HEK293 (cell line): Measurements from ENCODE around the gene SIPA1.

ENCODE experiments used
- CTCF ChIA-PET: fragments of 350-600 bp; formaldehyde crosslinking; extraction: SDS; loops from one replicate; lab custom pipeline; 2021; ENCODE audit warnings: antibody characterized with exemption; lab: Yijun Ruan, JAX
- POLR2A ChIA-PET: fragments of 300-600 bp; formaldehyde crosslinking; extraction: SDS; loops from one replicate; lab custom pipeline; 2020; ENCODE audit warnings: antibody characterized with exemption, inconsistent platforms; lab: Yijun Ruan, JAX
- H3K27ac ChIP-seq: fragments of 200-500 bp; sonication (Bioruptor generic); 2 replicates; pipeline ENCODE4 v1.5.1; 2014; ENCODE audit warnings: low read depth, low read length, control low read depth, inconsistent platforms; ENCODE audit errors: extremely low read depth
- H3K36me3 ChIP-seq, 2 experiments: fragments of 200-500 bp in 1 of 2; sonication (Bioruptor generic) in 1 of 2; 1 replicate in 1 of 2; 2 replicates in 1 of 2; pipeline ENCODE4 v1.5.1; 2014 to 2017; ENCODE audit warnings: inconsistent platforms in 2 of 2, low read length in 2 of 2; ENCODE audit not compliant: control insufficient read depth in 2 of 2, insufficient read depth in 1 of 2
- H3K4me1 ChIP-seq: fragments of 200-500 bp; sonication (Bioruptor generic); 2 replicates; pipeline ENCODE4 v1.5.1; 2014; ENCODE audit warnings: mild to moderate bottlenecking, low read length, inconsistent platforms; ENCODE audit not compliant: control insufficient read depth, insufficient read depth
- H3K4me3 ChIP-seq: 2 replicates; pipeline ENCODE4 v1.5.1; 2011; ENCODE audit warnings: low read depth, mild to moderate bottlenecking, control low read depth, low read length, moderate library complexity
- H3K9me3 ChIP-seq: fragments of 200-500 bp; sonication (Bioruptor generic); 2 replicates; pipeline ENCODE4 v1.5.1; 2014; ENCODE audit warnings: low read depth, low read length, inconsistent platforms; ENCODE audit not compliant: control insufficient read depth, insufficient read depth
- FEZF1 ChIP-seq: fragments of 450-650 bp; formaldehyde crosslinking; IDR thresholded peaks from 2 replicates; pipeline ENCODE4 v1.5.1; 2016; ENCODE audit warnings: missing biosample characterization, missing genetic modification characterization
- REPIN1 ChIP-seq: fragments of 450-650 bp; formaldehyde crosslinking; IDR thresholded peaks from 2 replicates; pipeline ENCODE4 v1.5.1; 2017; ENCODE audit warnings: missing biosample characterization, missing genetic modification characterization, low read depth
- SCRT1 ChIP-seq: fragments of 450-650 bp; formaldehyde crosslinking; IDR thresholded peaks from 2 replicates; pipeline ENCODE4 v1.5.1; 2016; ENCODE audit warnings: missing biosample characterization, missing genetic modification characterization, borderline replicate concordance
- YY1 ChIP-seq: fragments of 450-650 bp; formaldehyde crosslinking; IDR thresholded peaks from 2 replicates; pipeline ENCODE4 v1.5.1; 2018; ENCODE audit warnings: missing biosample characterization, missing genetic modification characterization
- ZBTB17 ChIP-seq: fragments of 450-650 bp; formaldehyde crosslinking; IDR thresholded peaks from 2 replicates; pipeline ENCODE4 v1.5.1; 2016; ENCODE audit warnings: missing biosample characterization, missing genetic modification characterization
- ZNF157 ChIP-seq: fragments of 450-650 bp; formaldehyde crosslinking; IDR thresholded peaks from 2 replicates; pipeline ENCODE4 v1.5.1; 2016; ENCODE audit warnings: missing biosample characterization, missing genetic modification characterization
- ZNF2 ChIP-seq: fragments of 450-650 bp; formaldehyde crosslinking; IDR thresholded peaks from 2 replicates; pipeline ENCODE4 v1.5.1; 2016; ENCODE audit warnings: missing biosample characterization, missing genetic modification characterization
- ZNF274 ChIP-seq, 2 experiments: fragments of 200-500 bp in 1 of 2; fragments of 450-650 bp in 1 of 2; sonication (Bioruptor generic) in 1 of 2; formaldehyde crosslinking in 1 of 2; IDR thresholded peaks; 2 replicates each; pipeline versions ENCODE4 v1.5.1 to v1.6.1; 2014 to 2016; ENCODE audit warnings: borderline replicate concordance in 1 of 2, inconsistent platforms in 1 of 2, low read length in 1 of 2, missing biosample characterization in 1 of 2, missing genetic modification characterization in 1 of 2
- ZNF560 ChIP-seq: fragments of 450-650 bp; formaldehyde crosslinking; IDR thresholded peaks from 2 replicates; pipeline ENCODE4 v1.5.1; 2017; ENCODE audit warnings: missing biosample characterization, missing genetic modification characterization, borderline replicate concordance
- ZNF830 ChIP-seq: fragments of 450-650 bp; IDR thresholded peaks from 2 replicates; pipeline ENCODE4 v1.5.0; 2018; ENCODE audit warnings: missing biosample characterization, missing genetic modification characterization, low read depth, mild to moderate bottlenecking, moderate library complexity
- TF ChIP-seq, protein P1 (sequence below): fragments of 450-650 bp; formaldehyde crosslinking; IDR thresholded peaks from 2 replicates; pipeline ENCODE4 v1.5.1; 2016; ENCODE audit warnings: missing biosample characterization, missing genetic modification characterization
- TF ChIP-seq, protein P2 (sequence below): fragments of 450-650 bp; formaldehyde crosslinking; IDR thresholded peaks from 2 replicates; pipeline ENCODE4 v1.5.1; 2016; ENCODE audit warnings: missing biosample characterization, missing genetic modification characterization, borderline replicate concordance
- TF ChIP-seq, protein P3 (sequence below): fragments of 450-650 bp; formaldehyde crosslinking; IDR thresholded peaks from 2 replicates; pipeline ENCODE4 v1.5.1; 2017; ENCODE audit warnings: missing biosample characterization, missing genetic modification characterization

SIPA1 gene

GRCh38 chr11:65625628-65626342 is 12.1 kb upstream of the SIPA1 start (continued):
- TF ChIP-seq ZNF560 (tag by site-specific recombination) (no peak), FEZF1 (no peak), SCRT1 (tag by site-specific recombination) (no peak)
- TF ChIP-seq, all 188 proteins: peak for 3

- H3K4me1 ChIP-seq = no peaks in the 10 kb centered on the region
- no peaks in the 10 kb centered on the region for H3K9me3 ChIP-seq
- CTCF ChIA-PET = interaction anchor here (0.6 to 1.8 kb wide), 3 partner anchors 15 to 263 kb away, joined by 3 to 6 read pairs (median 6); no protein-coding TSS in a partner anchor
- peaks cover 0 to 90% of the 10 kb centered on the region in 2 experiments; a peak in 1 of 3 replicates for H3K36me3 ChIP-seq
- POLR2A ChIA-PET = interaction anchor here (1.3 kb wide), 2 partner anchors 11 to 12 kb away, joined by 5 to 6 read pairs; partner anchors contain the start of genes PCNX3 and SIPA1
- no peak overlapping the region for H3K27ac ChIP-seq
- H3K4me3 ChIP-seq = no peak overlapping the region
- TF ChIP-seq, protein P1, sequence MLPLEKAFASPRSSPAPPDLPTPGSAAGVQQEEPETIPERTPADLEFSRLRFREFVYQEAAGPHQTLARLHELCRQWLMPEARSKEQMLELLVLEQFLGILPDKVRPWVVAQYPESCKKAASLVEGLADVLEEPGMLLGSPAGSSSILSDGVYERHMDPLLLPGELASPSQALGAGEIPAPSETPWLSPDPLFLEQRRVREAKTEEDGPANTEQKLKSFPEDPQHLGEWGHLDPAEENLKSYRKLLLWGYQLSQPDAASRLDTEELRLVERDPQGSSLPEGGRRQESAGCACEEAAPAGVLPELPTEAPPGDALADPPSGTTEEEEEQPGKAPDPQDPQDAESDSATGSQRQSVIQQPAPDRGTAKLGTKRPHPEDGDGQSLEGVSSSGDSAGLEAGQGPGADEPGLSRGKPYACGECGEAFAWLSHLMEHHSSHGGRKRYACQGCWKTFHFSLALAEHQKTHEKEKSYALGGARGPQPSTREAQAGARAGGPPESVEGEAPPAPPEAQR (tag by site-specific recombination) = no peak
- no peak for TF ChIP-seq REPIN1 (tag by site-specific recombination)
- TF ChIP-seq, protein P2, sequence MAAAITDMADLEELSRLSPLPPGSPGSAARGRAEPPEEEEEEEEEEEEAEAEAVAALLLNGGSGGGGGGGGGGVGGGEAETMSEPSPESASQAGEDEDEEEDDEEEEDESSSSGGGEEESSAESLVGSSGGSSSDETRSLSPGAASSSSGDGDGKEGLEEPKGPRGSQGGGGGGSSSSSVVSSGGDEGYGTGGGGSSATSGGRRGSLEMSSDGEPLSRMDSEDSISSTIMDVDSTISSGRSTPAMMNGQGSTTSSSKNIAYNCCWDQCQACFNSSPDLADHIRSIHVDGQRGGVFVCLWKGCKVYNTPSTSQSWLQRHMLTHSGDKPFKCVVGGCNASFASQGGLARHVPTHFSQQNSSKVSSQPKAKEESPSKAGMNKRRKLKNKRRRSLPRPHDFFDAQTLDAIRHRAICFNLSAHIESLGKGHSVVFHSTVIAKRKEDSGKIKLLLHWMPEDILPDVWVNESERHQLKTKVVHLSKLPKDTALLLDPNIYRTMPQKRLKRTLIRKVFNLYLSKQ (tag by site-specific recombination) = no peak
- TF ChIP-seq ZNF157 = no peak
- no peak for TF ChIP-seq YY1 (tag by site-specific recombination)
- TF ChIP-seq, protein P3, sequence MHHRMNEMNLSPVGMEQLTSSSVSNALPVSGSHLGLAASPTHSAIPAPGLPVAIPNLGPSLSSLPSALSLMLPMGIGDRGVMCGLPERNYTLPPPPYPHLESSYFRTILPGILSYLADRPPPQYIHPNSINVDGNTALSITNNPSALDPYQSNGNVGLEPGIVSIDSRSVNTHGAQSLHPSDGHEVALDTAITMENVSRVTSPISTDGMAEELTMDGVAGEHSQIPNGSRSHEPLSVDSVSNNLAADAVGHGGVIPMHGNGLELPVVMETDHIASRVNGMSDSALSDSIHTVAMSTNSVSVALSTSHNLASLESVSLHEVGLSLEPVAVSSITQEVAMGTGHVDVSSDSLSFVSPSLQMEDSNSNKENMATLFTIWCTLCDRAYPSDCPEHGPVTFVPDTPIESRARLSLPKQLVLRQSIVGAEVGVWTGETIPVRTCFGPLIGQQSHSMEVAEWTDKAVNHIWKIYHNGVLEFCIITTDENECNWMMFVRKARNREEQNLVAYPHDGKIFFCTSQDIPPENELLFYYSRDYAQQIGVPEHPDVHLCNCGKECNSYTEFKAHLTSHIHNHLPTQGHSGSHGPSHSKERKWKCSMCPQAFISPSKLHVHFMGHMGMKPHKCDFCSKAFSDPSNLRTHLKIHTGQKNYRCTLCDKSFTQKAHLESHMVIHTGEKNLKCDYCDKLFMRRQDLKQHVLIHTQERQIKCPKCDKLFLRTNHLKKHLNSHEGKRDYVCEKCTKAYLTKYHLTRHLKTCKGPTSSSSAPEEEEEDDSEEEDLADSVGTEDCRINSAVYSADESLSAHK (tag by site-specific recombination) = no peak
- TF ChIP-seq ZNF830 (tag by site-specific recombination) = no peak
- TF ChIP-seq FEZF1 = no peak
These were observed 10.7 kb upstream of the SIPA1 start for GRCh38 chr11:65627202-65627601.

GRCh38 chr11:65629579-65629978 is 8.3 kb upstream of the SIPA1 start:
- no peak overlapping the region for H3K4me3 ChIP-seq
- H3K4me1 ChIP-seq = no peaks in the 10 kb centered on the region
- POLR2A ChIA-PET = interaction anchor here (1.3 kb wide), 1 partner anchor 9 kb away, joined by 4 read pairs; the partner anchor contains the start of gene SIPA1
- H3K36me3 ChIP-seq = peaks cover 0 to 90% of the 10 kb centered on the region in 2 experiments; a peak in 1 of 3 replicates
- TF ChIP-seq ZNF2 (no peak), ZBTB17 (tag by site-specific recombination) (no peak), ZNF274 (IDR thresholded peaks at IDR 0.05; ENCODE audit: low read length) (no peak), ZNF274 (tag by site-specific recombination; IDR thresholded peaks at IDR 0.05; ENCODE audit: borderline replicate concordance) (no peak)
- TF ChIP-seq, protein P2 (tag by site-specific recombination) = no peak
- TF ChIP-seq, all 188 proteins: peak for 0
- CTCF ChIA-PET = interaction anchor here (1.2 kb wide), 1 partner anchor 9 kb away, joined by 3 read pairs; the partner anchor contains the start of gene SIPA1
- no peaks in the 10 kb centered on the region for H3K9me3 ChIP-seq
- H3K27ac ChIP-seq = no peak overlapping the region
